Keratinocyte (primary cell): Measurements from ENCODE around the gene MICAL3. TPM values are rescaled to one million over a fixed set of nuclear protein-coding genes. Genes with fewer than 3 reads are reported as not detected.

Experiments
- DNase-seq: peaks from one replicate; pipeline ENCODE4 v3.0.0-alpha.2; 2011; ENCODE audit warnings: low read depth, missing footprints, low spot score
- FAIRE-seq: peaks from 2 replicates; lab custom pipeline; 2011; peaks lifted over from hg19 to GRCh38; lab: Jason Lieb, UNC
- H2AFZ ChIP-seq: 2 replicates; pipeline ENCODE4 v1.6.0; 2012; ENCODE audit warnings: low read length, control low read depth, inconsistent platforms; ENCODE audit not compliant: control insufficient read depth
- H3K27ac ChIP-seq: 2 replicates; pipeline ENCODE4 v1.5.1; 2011; ENCODE audit warnings: low read length; ENCODE audit not compliant: control insufficient read depth, insufficient read depth
- H3K27me3 ChIP-seq: 3 replicates; pipeline ENCODE4 v1.6.0; 2011; ENCODE audit warnings: low read length; ENCODE audit not compliant: control insufficient read depth, insufficient read depth; ENCODE audit errors: extremely low read depth
- H3K36me3 ChIP-seq, 2 experiments: 2 replicates in 1 of 2; 3 replicates in 1 of 2; pipeline ENCODE4 v1.5.1; 2011; ENCODE audit warnings: low read length in 2 of 2, mild to moderate bottlenecking in 1 of 2; ENCODE audit not compliant: control insufficient read depth in 2 of 2, insufficient read depth in 2 of 2; ENCODE audit errors: extremely low read depth in 1 of 2
- H3K4me1 ChIP-seq: 3 replicates; pipeline ENCODE4 v1.5.1; 2011; ENCODE audit warnings: low read length; ENCODE audit not compliant: control insufficient read depth, insufficient read depth; ENCODE audit errors: extremely low read depth
- H3K4me2 ChIP-seq: 3 replicates; pipeline ENCODE4 v1.6.0; 2011; ENCODE audit warnings: low read depth, low read length; ENCODE audit not compliant: control insufficient read depth, insufficient read depth; ENCODE audit errors: extremely low read depth
- H3K4me3 ChIP-seq, 3 experiments: fragments of 200-600 bp in 1 of 3; sonication (generic) in 1 of 3; 2 replicates in 2 of 3; 3 replicates in 1 of 3; pipeline ENCODE4 v1.5.1; 2011 to 2016; ENCODE audit warnings: low read length in 3 of 3, mild to moderate bottlenecking in 3 of 3, control low read depth in 2 of 3, inconsistent platforms in 1 of 3, low read depth in 1 of 3, mixed read lengths in 1 of 3, mixed run types in 1 of 3, moderate library complexity in 1 of 3; ENCODE audit not compliant: control insufficient read depth in 2 of 3, insufficient read depth in 2 of 3; ENCODE audit errors: extremely low read depth in 1 of 3
- H3K79me2 ChIP-seq: 2 replicates; pipeline ENCODE4 v1.6.0; 2012; ENCODE audit warnings: low read length; ENCODE audit not compliant: control insufficient read depth, insufficient read depth
- H3K9ac ChIP-seq: 3 replicates; pipeline ENCODE4 v1.6.0; 2011; ENCODE audit warnings: low read length; ENCODE audit not compliant: control insufficient read depth, insufficient read depth; ENCODE audit errors: extremely low read depth
- H3K9me1 ChIP-seq: 3 replicates; pipeline ENCODE4 v1.6.0; 2011; ENCODE audit warnings: low read length; ENCODE audit not compliant: control insufficient read depth, insufficient read depth; ENCODE audit errors: extremely low read depth
- H3K9me3 ChIP-seq: 2 replicates; pipeline ENCODE4 v1.5.1; 2012; ENCODE audit warnings: low read depth, low read length; ENCODE audit not compliant: control insufficient read depth
- H4K20me1 ChIP-seq: 3 replicates; pipeline ENCODE4 v1.6.0; 2011; ENCODE audit warnings: low read length; ENCODE audit not compliant: control insufficient read depth, insufficient read depth; ENCODE audit errors: extremely low read depth
- CTCF ChIP-seq, 3 experiments: IDR thresholded peaks in 1 of 3; conservative IDR thresholded peaks in 1 of 3; optimal IDR thresholded peaks in 1 of 3; 2 replicates in 2 of 3; 3 replicates in 1 of 3; pipeline versions ENCODE3 to v1.5.1; 2011; ENCODE audit warnings: low read length in 3 of 3, mild to moderate bottlenecking in 3 of 3, moderate library complexity in 2 of 3, control low read depth in 1 of 3, inconsistent platforms in 1 of 3; ENCODE audit not compliant: insufficient read depth in 2 of 3; ENCODE audit errors: extremely low read depth in 1 of 3
- EZH2 ChIP-seq: IDR thresholded peaks from one replicate; pipeline ENCODE4 v1.6.1; 2012; ENCODE audit warnings: inconsistent platforms, mild to moderate bottlenecking, low read length, moderate library complexity
- dilution Hi-C: fragments of 300-500 bp; cut with MboI; formaldehyde crosslinking; loops from one replicate; pipeline ENCODE4 v1.7.0; 2020; ENCODE audit warnings: low sequenced_read_pairs; ENCODE audit not compliant: extremely low pct_ligation_motif_present
- polyA plus RNA-seq, 5 experiments: library from polyadenylated mRNA; depleted of rRNA in 3 of 5; stranded (reverse) in 3 of 5; stranded (forward) in 1 of 5; unstranded in 1 of 5; fragments of >200 nt; gene quantifications; 1 replicate in 1 of 5; 2 replicates in 3 of 5; 3 replicates in 1 of 5; pipeline versions ENCODE4 v1.2.1 to v1.2.3, GENCODE V29; 2011 to 2012; ENCODE audit warnings: missing spikeins in 2 of 5, low read depth in 1 of 5, low replicate concordance in 1 of 5

The MICAL3 gene
- polyA plus RNA-seq, 1 donor (not counting 4 experiments of a cell fraction or from before 2014, with no cell fraction given), result 27.9 TPM

- TF ChIP-seq EZH2 (no peak), CTCF (optimal IDR thresholded peaks at IDR 0.05 in 1 of 3, IDR thresholded peaks at IDR 0.05 in 1 of 3, conservative IDR thresholded peaks at IDR 0.05 in 1 of 3; ENCODE audit: extremely low read depth in 1 of 3, insufficient read depth in 2 of 3, low read length in 3 of 3) (no peak)
- peaks cover 98% of the 10 kb centered on the region for H3K79me2 ChIP-seq
- H3K9me1 ChIP-seq, result peaks cover 11% of the 10 kb centered on the region
- peak overlapping the region; percentile 32 for H3K27ac ChIP-seq
- DNase-seq, result no peak
- H3K27me3 ChIP-seq, result no peaks in the 10 kb centered on the region
- H3K9ac ChIP-seq, result no peak overlapping the region
- peaks cover 26% of the 10 kb centered on the region for H3K4me1 ChIP-seq
- H3K9me3 ChIP-seq, result no peaks in the 10 kb centered on the region
- H3K4me3 ChIP-seq, result no peak overlapping the region
- H3K4me2 ChIP-seq, result peak overlapping the region; percentile 71
- dilution Hi-C loops, result no loop called here
- no peak for FAIRE-seq
- peaks cover 54% of the 10 kb centered on the region for H4K20me1 ChIP-seq
- H2AFZ ChIP-seq, result no peak overlapping the region
- H3K36me3 ChIP-seq, result peaks cover 8 to 11% of the 10 kb centered on the region in 2 experiments
These were observed 79.0 kb downstream of the MICAL3 start for GRCh38 chr22:17945156-17945887.

GRCh38 chr22:17944256-17944655 is 80.1 kb downstream of the MICAL3 start:
- no peaks in the 10 kb centered on the region for H3K9me3 ChIP-seq
- dilution Hi-C loops, result no loop called here
- no peak for DNase-seq
- no peaks in the 10 kb centered on the region for H3K27me3 ChIP-seq
- H3K9ac ChIP-seq, result no peak overlapping the region
- TF ChIP-seq EZH2 (no peak), CTCF (optimal IDR thresholded peaks at IDR 0.05 in 1 of 3, IDR thresholded peaks at IDR 0.05 in 1 of 3, conservative IDR thresholded peaks at IDR 0.05 in 1 of 3; ENCODE audit: extremely low read depth in 1 of 3, insufficient read depth in 2 of 3, low read length in 3 of 3) (no peak)
- no peak overlapping the region for H3K4me3 ChIP-seq
- H3K4me2 ChIP-seq, result no peak overlapping the region
- H3K79me2 ChIP-seq, result peaks cover 100% of the 10 kb centered on the region
- peaks cover 8 to 11% of the 10 kb centered on the region in 2 experiments for H3K36me3 ChIP-seq
- no peak for FAIRE-seq
- peaks cover 58% of the 10 kb centered on the region for H4K20me1 ChIP-seq
- H2AFZ ChIP-seq, result no peak overlapping the region
- H3K9me1 ChIP-seq, result peaks cover 11% of the 10 kb centered on the region
- peaks cover 30% of the 10 kb centered on the region for H3K4me1 ChIP-seq
- no peak overlapping the region for H3K27ac ChIP-seq
